GM21447 (cell line): ENCODE results near the gene CNOT10.
"Not testable (repeated sequence)": the region's sequence is repeated elsewhere in the genome, so short reads cannot be mapped to it uniquely, and the experiment has no call there.

Experiments used
- ATAC-seq: cut with Tn5 transposase; IDR thresholded peaks from one replicate; pipeline ENCODE4 v1.9.1; 2021; ENCODE audit not compliant: unreplicated experiment

The CNOT10 gene, protein sequence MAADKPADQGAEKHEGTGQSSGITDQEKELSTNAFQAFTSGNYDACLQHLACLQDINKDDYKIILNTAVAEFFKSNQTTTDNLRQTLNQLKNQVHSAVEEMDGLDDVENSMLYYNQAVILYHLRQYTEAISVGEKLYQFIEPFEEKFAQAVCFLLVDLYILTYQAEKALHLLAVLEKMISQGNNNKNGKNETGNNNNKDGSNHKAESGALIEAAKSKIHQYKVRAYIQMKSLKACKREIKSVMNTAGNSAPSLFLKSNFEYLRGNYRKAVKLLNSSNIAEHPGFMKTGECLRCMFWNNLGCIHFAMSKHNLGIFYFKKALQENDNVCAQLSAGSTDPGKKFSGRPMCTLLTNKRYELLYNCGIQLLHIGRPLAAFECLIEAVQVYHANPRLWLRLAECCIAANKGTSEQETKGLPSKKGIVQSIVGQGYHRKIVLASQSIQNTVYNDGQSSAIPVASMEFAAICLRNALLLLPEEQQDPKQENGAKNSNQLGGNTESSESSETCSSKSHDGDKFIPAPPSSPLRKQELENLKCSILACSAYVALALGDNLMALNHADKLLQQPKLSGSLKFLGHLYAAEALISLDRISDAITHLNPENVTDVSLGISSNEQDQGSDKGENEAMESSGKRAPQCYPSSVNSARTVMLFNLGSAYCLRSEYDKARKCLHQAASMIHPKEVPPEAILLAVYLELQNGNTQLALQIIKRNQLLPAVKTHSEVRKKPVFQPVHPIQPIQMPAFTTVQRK

DNA sequence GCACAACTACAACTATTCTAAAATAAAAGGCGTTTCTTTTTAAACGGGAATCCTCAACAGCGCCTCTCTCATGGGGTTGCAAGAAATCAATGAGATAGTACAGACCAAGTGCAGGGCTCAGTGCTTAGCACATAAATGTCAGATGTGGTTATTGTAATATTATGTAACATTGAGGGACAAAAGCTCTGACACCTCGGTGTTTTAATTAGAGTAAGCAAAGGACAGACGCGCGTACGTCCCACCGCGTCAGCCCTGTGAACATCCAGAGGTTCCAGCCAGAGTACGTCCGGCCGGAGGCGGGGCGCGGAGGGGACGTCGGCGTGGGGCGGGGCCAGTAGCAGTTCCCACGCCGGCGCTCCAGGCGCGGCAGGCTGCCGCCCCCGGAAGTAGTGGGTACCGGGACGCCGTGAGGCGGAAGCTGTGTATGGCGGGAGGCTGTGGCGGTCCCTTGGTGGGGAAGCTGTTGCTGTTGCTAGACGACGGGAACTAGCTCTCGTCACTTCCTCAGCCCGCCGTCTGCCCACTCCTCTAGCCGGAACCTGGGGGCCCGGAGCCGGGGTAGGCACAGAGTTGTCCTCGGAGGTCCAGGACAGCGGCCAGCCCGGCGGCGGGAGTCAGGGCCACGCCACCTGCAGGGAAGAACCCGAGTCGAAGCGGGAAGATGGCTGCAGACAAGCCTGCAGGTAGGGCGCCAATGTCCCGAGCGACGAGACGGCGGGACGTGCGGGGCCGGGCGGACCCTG lies at the start of gene CNOT10:
TSS of gene CNOT10 (plus strand) at position 389 of the 743 bp plus-strand sequence. CDS start at position 662, 273 bp downstream.
- ATAC-seq, result peak; percentile 97

DNA sequence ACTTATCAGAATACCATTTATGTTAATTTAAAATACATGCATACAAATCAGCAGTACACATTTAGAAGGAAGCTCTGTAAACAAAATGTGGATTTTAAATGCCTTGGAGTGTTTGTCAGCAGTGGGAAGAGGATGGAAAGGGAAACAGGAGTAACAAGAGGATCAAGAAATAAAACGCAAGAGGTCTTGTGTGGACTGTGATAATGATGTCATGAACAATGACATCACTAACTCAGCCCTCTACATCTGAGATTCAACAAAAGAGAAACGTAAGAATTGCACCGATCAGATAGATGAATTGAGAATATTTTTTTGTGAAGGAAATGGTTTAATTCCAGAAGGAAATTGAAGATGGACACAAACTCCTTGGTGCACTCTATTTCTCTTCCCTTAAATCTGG lies 44.0 kb upstream of the CNOT10 start:
- no peak for ATAC-seq

DNA sequence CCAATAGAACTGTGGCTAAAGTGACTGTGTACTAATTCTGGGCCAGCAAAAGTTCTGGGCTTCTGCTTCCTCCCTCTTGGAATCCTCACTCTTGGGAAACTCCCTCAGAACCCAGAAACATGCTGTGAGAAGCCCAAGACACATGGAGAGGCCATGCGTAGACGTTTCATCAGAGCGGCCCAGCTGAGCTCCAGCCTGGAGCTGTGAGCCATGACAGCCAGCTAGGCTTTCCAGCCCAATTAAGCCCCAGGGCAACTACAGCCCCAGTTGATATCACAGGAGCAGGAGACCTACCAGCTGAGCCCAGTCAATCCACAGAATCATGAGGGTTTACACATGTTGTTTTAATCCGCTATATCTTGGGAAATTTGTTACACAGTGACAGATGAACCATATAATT lies 43.6 kb upstream of the CNOT10 start:
- no peak for ATAC-seq

DNA sequence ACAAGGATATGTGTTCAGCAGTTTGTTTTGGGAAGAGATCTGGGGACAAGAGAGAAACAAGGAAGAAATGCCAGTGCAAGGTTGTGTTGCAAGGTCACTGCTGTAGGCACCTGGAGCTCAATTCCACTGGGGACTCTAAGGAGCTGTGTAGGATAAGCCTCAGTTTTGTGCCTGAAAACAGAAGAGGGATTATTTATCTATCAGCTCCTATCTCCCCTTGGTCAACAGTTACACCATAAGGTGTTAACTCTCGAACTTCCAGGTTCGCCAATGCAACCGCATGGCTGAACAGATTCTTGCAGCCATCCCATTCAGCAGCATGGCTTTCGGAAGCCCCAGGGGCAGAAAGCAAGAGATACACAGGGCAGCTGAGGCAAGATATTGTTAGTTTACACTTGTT lies 41.6 kb upstream of the CNOT10 start:
- no peak for ATAC-seq

DNA sequence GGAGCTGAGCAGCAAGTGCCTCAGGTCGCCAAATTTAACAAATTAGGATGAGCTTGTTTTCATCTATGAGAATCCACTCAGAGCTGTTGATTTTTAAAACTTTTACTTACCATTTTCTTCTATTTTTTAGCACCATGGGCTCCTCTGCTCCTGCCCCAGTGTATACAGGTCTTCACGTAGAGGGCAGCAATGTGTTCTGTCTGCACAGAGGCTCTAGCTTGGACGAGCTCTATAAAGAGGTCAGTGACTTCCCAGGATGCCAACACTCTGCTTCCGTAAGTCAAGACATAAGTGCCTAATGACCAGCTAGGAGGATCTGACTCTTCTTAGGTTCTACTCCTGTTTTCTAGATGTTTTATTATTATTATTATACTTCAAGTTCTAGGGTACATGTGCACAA lies 41.2 kb upstream of the CNOT10 start:
- ATAC-seq, result no peak

DNA sequence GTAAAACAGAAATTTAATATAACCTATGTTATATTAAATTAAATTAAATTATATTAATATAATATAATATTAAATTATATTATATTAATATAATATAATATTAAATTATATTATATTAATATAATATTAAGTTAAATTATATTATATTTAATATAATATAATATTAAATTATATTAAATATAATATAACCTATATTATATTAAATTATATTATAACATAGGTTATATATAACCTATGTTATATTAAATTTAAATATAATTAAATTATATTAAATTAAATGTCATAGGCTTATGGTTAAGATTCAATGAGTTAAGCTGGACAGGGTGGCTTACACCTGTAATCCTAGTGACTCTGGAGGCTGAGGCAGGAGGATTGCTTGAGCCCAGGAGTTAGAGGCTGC lies 40.6 kb upstream of the CNOT10 start:
- no peak for ATAC-seq

DNA sequence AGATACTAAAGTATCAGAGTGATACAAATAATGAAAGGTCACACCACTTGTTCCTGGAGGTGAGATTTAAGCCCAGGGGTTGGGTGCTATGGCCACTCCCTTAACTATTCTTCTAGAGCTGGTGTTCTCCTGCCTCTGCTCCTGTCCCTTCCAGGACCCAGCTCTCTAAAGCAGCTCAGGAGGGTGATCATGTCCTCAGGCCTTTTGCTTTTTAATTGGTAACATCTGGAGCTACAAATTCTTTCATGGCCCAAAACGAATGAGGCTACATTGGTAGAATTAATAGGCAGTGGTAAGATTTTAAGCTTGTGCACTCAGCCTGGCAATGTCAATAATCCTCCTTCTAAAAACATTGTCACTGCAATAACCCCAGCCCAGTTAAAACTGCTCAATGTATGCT lies 38.2 kb upstream of the CNOT10 start:
- ATAC-seq, result no peak

DNA sequence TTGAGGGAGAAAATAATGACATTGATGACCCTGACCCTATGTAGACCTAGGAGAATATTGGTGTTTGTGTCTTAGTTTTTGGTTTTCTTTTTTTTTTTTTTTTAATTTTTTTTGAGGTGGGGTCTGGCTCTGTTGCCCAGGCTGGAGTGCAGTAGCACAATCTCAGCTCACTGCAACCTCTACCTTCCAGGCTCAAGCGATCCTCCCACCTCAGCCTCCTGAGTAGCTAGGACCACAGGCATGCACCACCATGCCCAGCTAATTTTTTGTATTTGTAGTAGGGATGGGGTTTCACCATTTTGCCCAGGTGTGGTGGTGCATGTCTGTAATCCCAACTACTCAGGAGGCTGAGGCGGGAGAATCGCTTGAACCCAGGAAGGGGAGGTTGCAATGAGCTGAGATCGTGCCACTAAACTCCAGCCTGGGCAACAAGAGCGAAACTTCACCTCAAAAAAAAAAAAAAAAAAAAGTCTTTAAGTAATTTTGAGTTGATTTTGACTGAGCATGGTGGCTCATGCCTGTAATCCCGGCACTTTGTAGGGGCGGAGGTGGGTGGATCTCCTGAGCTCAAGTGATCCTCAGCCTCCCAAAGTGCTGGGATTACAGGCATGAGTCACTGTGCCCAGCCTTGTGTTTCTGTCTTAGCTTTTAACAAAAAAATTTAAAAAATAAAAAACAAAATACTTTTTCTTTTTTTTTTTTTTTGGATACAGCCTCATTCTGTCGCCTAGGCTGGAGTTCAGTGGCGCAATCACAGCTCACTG lies 32.5 kb upstream of the CNOT10 start:
- not testable (repeated sequence) for ATAC-seq

DNA sequence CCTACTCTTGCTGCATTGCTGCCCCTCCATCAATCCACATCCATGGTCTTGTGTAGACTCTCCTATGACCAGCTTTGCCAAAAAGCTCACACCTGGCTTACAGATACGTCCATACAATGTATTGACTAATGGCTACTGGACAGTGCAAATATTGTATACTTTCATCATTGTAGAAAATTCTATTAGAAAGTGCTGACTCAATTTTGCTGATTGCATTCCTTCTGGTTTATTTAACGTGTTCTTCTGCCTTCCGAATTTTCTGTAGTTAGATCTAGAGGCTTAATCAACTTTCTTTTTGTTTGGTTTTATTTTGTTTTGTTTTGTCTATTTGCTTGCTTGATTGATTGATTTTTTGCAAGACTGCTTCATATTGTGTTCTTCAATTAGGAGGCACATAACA lies 29.8 kb upstream of the CNOT10 start:
- no peak for ATAC-seq

DNA sequence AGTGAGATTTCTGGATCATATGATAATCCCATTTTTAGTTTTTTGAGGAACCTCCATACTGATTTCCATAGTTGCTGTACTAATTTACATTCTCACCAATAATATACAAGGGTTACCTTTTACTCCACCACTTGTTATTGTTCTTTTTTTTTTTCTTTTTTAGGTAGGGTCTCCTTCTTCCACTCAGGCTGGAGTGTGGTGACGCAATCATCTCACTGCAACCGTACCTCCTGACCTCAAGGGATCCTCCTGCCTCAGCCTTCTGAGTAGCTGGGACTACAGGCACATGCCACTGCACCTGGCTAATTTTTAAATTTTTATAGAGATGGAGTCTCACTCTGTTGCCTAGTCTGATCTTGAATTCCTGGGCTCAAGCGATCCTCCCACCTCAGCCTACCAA lies 24.4 kb upstream of the CNOT10 start:
- no peak for ATAC-seq

DNA sequence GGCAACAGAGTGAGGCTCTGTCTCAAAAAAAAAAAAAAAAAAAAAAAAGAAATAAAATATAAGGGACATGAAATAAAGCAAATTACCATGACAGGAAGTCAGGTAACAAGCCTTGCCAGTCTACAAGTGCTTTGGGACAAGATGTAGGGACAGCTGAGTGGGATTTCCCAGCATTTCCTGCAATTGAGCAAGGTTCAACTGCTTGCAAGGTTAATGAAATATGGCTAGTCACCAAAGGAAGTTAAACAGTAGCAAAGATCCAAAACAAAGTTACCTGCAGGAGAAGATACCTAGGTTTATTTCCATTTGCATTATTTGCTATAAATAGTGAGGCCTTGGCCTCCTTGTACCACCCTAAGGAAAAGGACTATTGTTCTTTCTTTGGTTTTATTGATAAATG lies 22.3 kb upstream of the CNOT10 start:
- no peak for ATAC-seq

DNA sequence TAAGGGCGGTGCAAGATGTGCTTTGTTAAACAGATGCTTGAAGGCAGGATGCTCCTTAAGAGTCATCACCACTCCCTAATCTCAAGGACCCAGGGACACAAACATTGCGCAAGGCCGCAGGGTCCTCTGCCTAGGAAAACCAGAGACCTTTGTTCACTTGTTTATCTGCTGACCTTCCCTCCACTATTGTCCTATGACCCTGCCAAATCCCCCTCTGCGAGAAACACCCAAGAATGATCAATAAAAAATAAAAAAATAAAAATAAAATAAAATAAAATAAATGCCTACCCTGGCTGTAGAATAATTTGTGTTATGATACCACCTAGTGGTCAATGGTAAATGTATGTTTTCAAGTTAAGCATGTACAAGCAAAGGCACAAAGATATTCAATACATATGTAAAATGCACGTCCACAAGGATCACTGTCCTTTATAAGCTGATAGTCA lies 20.3 kb upstream of the CNOT10 start:
- ATAC-seq, result not testable (repeated sequence)

DNA sequence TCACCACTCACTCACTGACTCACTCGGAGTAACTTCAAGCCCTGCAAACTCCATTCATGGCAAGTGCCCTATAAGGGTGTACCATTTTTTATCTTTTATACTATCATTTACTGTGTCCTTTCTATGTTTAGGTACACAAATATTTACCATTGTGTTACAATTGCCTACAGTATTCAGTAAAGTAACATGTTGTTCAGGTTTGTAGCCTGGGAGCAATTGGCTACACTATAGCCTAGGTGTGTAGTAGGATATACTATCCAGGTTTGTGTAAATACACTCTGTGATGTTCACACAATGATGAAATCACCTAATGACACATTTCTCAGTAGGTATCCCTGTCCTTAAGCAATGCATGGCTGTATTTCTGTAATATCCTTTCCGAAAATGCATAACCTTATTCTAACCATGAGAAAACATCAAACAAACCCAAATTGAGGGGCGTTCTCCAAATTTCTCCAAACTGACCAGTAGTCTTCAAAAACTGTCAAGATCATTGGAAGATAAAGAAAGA lies 17.9 kb upstream of the CNOT10 start:
- ATAC-seq, result no peak

DNA sequence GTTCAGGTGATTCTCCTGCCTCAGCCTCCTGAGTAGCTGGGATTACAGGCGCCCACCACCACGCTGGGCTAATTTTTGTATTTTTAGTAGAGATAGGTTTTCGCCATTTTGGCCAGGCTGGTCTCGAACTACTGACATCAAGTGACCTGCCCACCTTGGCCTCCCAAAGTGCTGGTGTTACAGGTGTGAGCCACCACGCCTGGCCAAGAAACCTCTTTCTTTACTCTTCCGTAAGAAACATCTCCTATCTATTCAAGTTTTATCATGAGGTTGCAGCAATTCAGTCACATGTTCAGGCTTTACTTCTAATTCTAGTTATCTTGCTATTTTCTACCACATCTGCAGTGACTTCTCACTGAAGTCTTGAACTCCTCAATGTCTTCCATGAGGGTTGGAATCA lies 15.8 kb upstream of the CNOT10 start:
- not testable (repeated sequence) for ATAC-seq

DNA sequence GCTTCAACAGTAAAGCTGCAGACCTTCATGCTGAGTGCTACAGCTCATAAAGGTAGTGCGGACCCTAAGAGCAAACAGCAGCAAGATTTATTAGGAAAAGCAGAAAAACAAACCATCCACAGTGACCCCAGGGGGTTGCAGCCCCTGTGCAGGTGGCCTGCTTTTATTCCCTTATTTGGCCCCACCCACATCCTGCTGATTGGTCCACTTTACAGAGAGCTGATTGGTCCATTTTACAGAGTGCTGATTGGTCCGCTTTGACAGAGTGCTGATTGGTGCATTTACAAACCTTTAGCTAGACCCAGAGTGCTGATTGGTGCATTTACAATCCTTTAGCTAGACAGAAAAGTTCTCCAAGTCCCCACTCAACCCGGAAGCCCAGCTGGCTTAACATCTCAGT lies 11.3 kb upstream of the CNOT10 start:
- ATAC-seq, result not testable (repeated sequence)

DNA sequence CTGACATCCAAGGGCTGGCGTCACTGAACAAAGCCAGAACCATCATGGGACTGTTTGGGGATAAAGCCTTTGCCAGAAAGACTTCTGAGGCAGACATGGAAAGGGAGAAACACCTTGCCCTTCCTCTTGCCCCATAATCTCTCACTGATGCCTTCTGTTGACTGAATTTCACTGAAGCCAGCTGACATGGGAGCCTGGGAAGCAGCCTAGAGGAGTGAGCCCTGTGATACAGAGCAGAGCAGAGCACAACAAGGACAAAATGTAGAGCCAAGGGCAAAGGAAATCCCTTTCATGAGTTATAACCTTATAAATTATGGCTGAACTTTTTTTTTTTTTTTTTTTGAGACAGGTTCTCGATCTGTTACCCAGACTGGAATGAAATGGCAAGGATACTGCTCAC lies 9.8 kb upstream of the CNOT10 start:
- ATAC-seq, result no peak

DNA sequence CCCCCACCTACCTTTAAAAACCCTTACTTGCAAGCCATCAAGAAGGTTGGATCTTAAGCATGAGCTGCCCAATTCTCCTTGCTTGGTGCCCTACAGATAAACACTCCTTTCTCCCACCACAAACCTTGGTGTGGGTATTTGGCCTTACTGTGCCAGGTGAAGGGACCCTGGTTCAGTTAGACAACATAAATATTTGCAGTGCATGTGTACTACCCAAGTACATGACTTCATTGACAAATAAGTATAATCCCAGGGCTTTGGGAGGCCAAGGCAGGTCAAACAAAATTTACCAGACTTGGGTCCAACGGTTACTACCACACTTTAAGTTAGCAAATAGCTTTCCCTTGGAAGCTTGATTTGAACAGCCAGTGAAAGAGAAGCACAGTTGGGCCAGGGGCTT lies 9.3 kb upstream of the CNOT10 start:
- no peak for ATAC-seq

DNA sequence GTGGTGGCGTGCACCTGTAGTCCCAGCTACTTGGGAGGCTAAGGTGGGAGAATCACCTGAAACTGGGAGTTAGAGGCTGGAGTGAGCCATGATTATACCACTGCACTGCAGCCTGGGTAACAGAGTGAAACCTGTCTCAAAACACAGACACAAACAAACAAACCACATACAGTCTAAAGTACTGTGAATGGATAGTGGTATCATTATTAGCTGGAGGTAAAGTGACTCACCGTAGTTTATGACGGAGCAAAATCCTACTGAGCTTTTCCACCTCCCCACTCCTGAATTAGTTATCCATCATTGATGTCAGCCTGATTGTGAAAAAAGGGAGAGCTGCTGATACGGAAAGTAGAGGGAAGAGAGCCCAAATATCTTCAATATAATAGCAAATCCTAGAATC lies 3.2 kb upstream of the CNOT10 start:
- no peak for ATAC-seq

DNA sequence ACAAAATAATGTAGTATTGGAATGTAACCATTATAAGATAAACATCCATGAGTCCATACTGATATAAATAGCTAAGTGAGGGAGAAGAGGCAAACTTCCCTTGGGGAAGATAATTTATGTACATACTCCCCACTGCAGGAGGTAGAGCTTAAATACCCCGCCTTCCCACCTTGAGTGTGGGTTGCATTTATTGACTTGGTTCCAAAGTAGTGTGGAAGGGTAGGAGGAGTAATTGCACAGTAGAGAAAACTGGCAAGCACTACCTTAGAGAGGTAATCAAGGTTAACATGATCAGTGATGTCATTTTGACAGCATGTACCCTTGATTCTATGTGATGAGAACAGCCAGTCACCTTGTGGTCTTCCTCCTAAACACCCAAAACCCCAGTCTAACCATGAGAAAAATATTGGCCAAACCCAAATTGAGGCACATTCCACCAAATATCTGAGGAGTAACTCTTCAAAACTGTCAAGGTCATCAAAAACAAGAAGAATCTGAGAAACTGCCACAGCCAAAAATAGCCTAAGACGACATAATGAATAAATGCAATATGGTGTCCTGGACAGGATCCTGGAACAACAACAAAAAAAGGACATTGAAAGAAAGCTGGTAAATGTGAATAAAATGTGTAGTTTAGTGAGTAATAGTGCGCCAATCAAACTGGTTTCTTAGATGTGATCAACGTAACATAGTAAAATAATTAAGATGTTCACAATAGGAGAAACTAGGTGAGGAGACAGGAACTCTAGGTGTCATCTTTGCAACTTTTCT lies 774 bp upstream of the CNOT10 start:
- no peak for ATAC-seq
